Mesenteric fat pad (tissue), 1 donor: Measurements from ENCODE around the gene SDSL. TPM values are rescaled to one million over a fixed set of nuclear protein-coding genes. Genes with fewer than 3 reads are reported as not detected.

Source experiments
- DNase-seq: peaks from one replicate; pipeline ENCODE4 v3.0.0-alpha.2; 2020; ENCODE audit warnings: low spot score
- long read RNA-seq: library from polyadenylated mRNA; unstranded; transcript quantifications from one replicate; pipeline ENCODE4 v2.0.0, GENCODE V29; 2020
- total RNA-seq: library from RNA; stranded (reverse); fragmentation: NEBNext Ultra II Directional; extraction: Animal tissue kit (Norgen Biotek cat#: 25700); gene quantifications from one replicate; pipeline ENCODE4 v1.2.1, GENCODE V29; 2021
- donor health status: DM: yes; HTN: yes; CAD: no.

Gene SDSL
- total RNA-seq = 5.7 TPM
- long read RNA-seq, transcript SDSL-202 (8 exons, 1,449 nt) = major isoform, 12 of 17 reads
- long read RNA-seq, partial matches to known transcripts = 0 of 17 reads
- long read RNA-seq, other reads (novel, unspliced or antisense) = 5 of 17 reads

GRCh38 chr12:113422030-113422885, at the start of gene SDSL:
Gene SDSL (plus strand): TSS chr12:113422380. CDS start chr12:113427983, 5,603 bp downstream.
- no peak for DNase-seq

- DNase-seq = no peak
Measured at GRCh38 chr12:113373440-113373839, 48.7 kb upstream of the SDSL start.

GRCh38 chr12:113373969-113374368, 48.2 kb upstream of the SDSL start:
- no peak for DNase-seq

GRCh38 chr12:113374823-113375428, 47.3 kb upstream of the SDSL start:
- DNase-seq = no peak

GRCh38 chr12:113378291-113378690, 43.9 kb upstream of the SDSL start:
- no peak for DNase-seq

GRCh38 chr12:113381220-113381619, 41.0 kb upstream of the SDSL start:
- DNase-seq = no peak

GRCh38 chr12:113382206-113382605, 40.0 kb upstream of the SDSL start:
- DNase-seq = no peak

- no peak for DNase-seq
Measured at GRCh38 chr12:113384778-113385177, 37.4 kb upstream of the SDSL start.

- DNase-seq = no peak
Measured at GRCh38 chr12:113385282-113385882, 36.8 kb upstream of the SDSL start.

- DNase-seq = no peak
Measured at GRCh38 chr12:113386866-113387566, 35.2 kb upstream of the SDSL start.

- no peak for DNase-seq
Measured at GRCh38 chr12:113387631-113388030, 34.5 kb upstream of the SDSL start.

GRCh38 chr12:113388351-113388750, 33.8 kb upstream of the SDSL start:
- no peak for DNase-seq

- no peak for DNase-seq
Measured at GRCh38 chr12:113390064-113391043, 31.8 kb upstream of the SDSL start.

- no peak for DNase-seq
Measured at GRCh38 chr12:113391145-113391544, 31.0 kb upstream of the SDSL start.

- no peak for DNase-seq
Measured at GRCh38 chr12:113391650-113392337, 30.4 kb upstream of the SDSL start.

GRCh38 chr12:113392520-113392919, 29.7 kb upstream of the SDSL start:
- no peak for DNase-seq

GRCh38 chr12:113392988-113393579, 29.1 kb upstream of the SDSL start:
- DNase-seq = no peak

- no peak for DNase-seq
Measured at GRCh38 chr12:113393749-113394148, 28.4 kb upstream of the SDSL start.

- DNase-seq = no peak
Measured at GRCh38 chr12:113395119-113395518, 27.1 kb upstream of the SDSL start.
